Endodermal cell (in vitro differentiated cells): ENCODE measurements around the gene CDK5R1. TPM values are rescaled to one million over a fixed set of nuclear protein-coding genes. Genes with fewer than 3 reads are reported as not detected.

Experiments
- DNase-seq: peaks from one replicate; pipeline ENCODE4 v3.0.0-alpha.2; 2017
- H3K27ac ChIP-seq: 2 replicates; pipeline ENCODE4 v1.5.1; 2013; ENCODE audit warnings: mild to moderate bottlenecking, low read depth, low read length, moderate library complexity
- H3K27me3 ChIP-seq: 2 replicates; pipeline ENCODE4 v1.6.1; 2013; ENCODE audit warnings: mild to moderate bottlenecking, low read length, moderate library complexity; ENCODE audit not compliant: insufficient read depth, control insufficient read depth, poor library complexity, severe bottlenecking
- H3K36me3 ChIP-seq: 2 replicates; pipeline ENCODE4 v1.7.0; 2013; ENCODE audit warnings: mild to moderate bottlenecking, low read length, moderate library complexity; ENCODE audit not compliant: control insufficient read depth, insufficient read depth
- H3K4me1 ChIP-seq: one replicate; pipeline ENCODE4 v1.7.0; 2013; ENCODE audit warnings: low read length; ENCODE audit not compliant: control insufficient read depth, insufficient read depth
- H3K4me3 ChIP-seq: 2 replicates; pipeline ENCODE4 v1.5.1; 2013; ENCODE audit warnings: mild to moderate bottlenecking, low read length, moderate library complexity
- H3K9ac ChIP-seq: 2 replicates; pipeline ENCODE4 v1.6.1; 2013; ENCODE audit warnings: mild to moderate bottlenecking, low read length, moderate library complexity; ENCODE audit not compliant: poor library complexity, severe bottlenecking; ENCODE audit errors: extremely low read depth
- H3K9me3 ChIP-seq: 2 replicates; pipeline ENCODE4 v1.6.1; 2013; ENCODE audit warnings: mild to moderate bottlenecking, low read length, moderate library complexity; ENCODE audit not compliant: control insufficient read depth
- H3K27ac Mint-ChIP-seq: 2 replicates; pipeline ENCODE4 v1.8.0; 2020; ENCODE audit warnings: mixed read lengths
- H3K27me3 Mint-ChIP-seq: 2 replicates; pipeline ENCODE4 v1.8.0; 2021; ENCODE audit warnings: mild to moderate bottlenecking, mixed read lengths; ENCODE audit not compliant: insufficient read depth
- H3K36me3 Mint-ChIP-seq: 2 replicates; pipeline ENCODE4 v1.8.0; 2020; ENCODE audit warnings: low read depth, mixed read lengths
- H3K4me1 Mint-ChIP-seq: 2 replicates; pipeline ENCODE4 v1.8.0; 2020; ENCODE audit warnings: mixed read lengths
- H3K4me3 Mint-ChIP-seq: 2 replicates; pipeline ENCODE4 v1.8.0; 2020; ENCODE audit warnings: mild to moderate bottlenecking, moderate library complexity, mixed read lengths
- H3K9me3 Mint-ChIP-seq: 2 replicates; pipeline ENCODE4 v1.8.0; 2020; ENCODE audit warnings: mild to moderate bottlenecking, mixed read lengths
- CTCF ChIP-seq: fragments of 200-600 bp; sonication (generic); conservative IDR thresholded peaks from 2 replicates; pipeline ENCODE4 v1.5.0; 2021; ENCODE audit warnings: antibody characterized with exemption, mild to moderate bottlenecking
- WGBS, 2 experiments: methylation state at CpG; one replicate each; pipeline versions ENCODE4 v1.1.5 to v1.1.7; 2013; ENCODE audit warnings: missing lambda C conversion rate in 2 of 2, mixed read lengths in 1 of 2; ENCODE audit not compliant: insufficient coverage in 1 of 2, insufficient read length in 1 of 2; 5-methylcytosine and 5-hydroxymethylcytosine counted together
- total RNA-seq, 2 donors: library from RNA; stranded (reverse); fragmentation: NEBNext Ultra II Directional in 1 of 2; extraction: Animal tissue kit (Norgen Biotek cat#: 25700) in 1 of 2; gene quantifications; 2 replicates in 1 of 2; 3 replicates in 1 of 2; pipeline ENCODE4 v1.2.1, GENCODE V29; 2021

CDK5R1 gene
- total RNA-seq, 2 donors from 2014 or later: 9.8 to 10.3 TPM

GRCh38 chr17:32494621-32495358, 8.0 kb downstream of the CDK5R1 start:
- Mint-ChIP-seq H3K4me1 (peaks cover 22% of the 10 kb centered on the region), H3K4me3 (no peak overlapping the region), H3K9me3 (no peaks in the 10 kb centered on the region), H3K27me3 (no peaks in the 10 kb centered on the region), H3K36me3 (peaks cover 4% of the 10 kb centered on the region), H3K27ac (no peak overlapping the region)
- no peak for DNase-seq
- Histone ChIP-seq H3K27me3 (no peaks in the 10 kb centered on the region), H3K4me3 (no peak overlapping the region), H3K36me3 (peaks cover 9% of the 10 kb centered on the region), H3K27ac (no peak overlapping the region), H3K4me1 (no peaks in the 10 kb centered on the region), H3K9me3 (no peaks in the 10 kb centered on the region), H3K9ac (no peak overlapping the region)
- TF ChIP-seq CTCF: no peak
- 93 to 95% methylated on average over 29 to 34 of the region's 34 CpGs for WGBS, 2 experiments

GRCh38 chr17:32495359-32496231, 8.8 kb downstream of the CDK5R1 start:
- Histone ChIP-seq H3K9me3 (no peaks in the 10 kb centered on the region), H3K4me1 (no peaks in the 10 kb centered on the region), H3K27ac (no peak overlapping the region), H3K36me3 (peaks cover 3% of the 10 kb centered on the region), H3K4me3 (no peak overlapping the region), H3K27me3 (no peaks in the 10 kb centered on the region), H3K9ac (no peak overlapping the region)
- H3K9me3 Mint-ChIP-seq: no peaks in the 10 kb centered on the region
- TF ChIP-seq CTCF: no peak
- H3K27ac Mint-ChIP-seq: no peak overlapping the region
- H3K4me1 Mint-ChIP-seq: peaks cover 19% of the 10 kb centered on the region
- 88% methylated on average over 35 to 45 of the region's 45 CpGs for WGBS, 2 experiments
- H3K27me3 Mint-ChIP-seq: no peaks in the 10 kb centered on the region
- no peak for DNase-seq
- H3K4me3 Mint-ChIP-seq: no peak overlapping the region
- no peaks in the 10 kb centered on the region for H3K36me3 Mint-ChIP-seq

- 86 to 99% methylated on average over 7 to 16 of the region's 16 CpGs for WGBS, 2 experiments
- H3K27ac ChIP-seq: no peak overlapping the region
Measured at GRCh38 chr17:32496395-32497073, 9.7 kb downstream of the CDK5R1 start.

More at GRCh38 chr17:32496395-32497073, 9.7 kb downstream of the CDK5R1 start:
- no peaks in the 10 kb centered on the region for H3K27me3 Mint-ChIP-seq
- Histone ChIP-seq H3K4me1 (no peaks in the 10 kb centered on the region), H3K27me3 (no peaks in the 10 kb centered on the region), H3K4me3 (no peak overlapping the region), H3K9ac (no peak overlapping the region), H3K36me3 (no peaks in the 10 kb centered on the region), H3K9me3 (no peaks in the 10 kb centered on the region)
- peaks cover 13% of the 10 kb centered on the region for H3K4me1 Mint-ChIP-seq
- no peak overlapping the region for H3K27ac Mint-ChIP-seq
- DNase-seq: no peak
- peaks cover 3% of the 10 kb centered on the region for H3K36me3 Mint-ChIP-seq
- no peaks in the 10 kb centered on the region for H3K9me3 Mint-ChIP-seq
- TF ChIP-seq CTCF: no peak
- H3K4me3 Mint-ChIP-seq: no peak overlapping the region
